ENCODE data around the gene DISC1.

DNA sequence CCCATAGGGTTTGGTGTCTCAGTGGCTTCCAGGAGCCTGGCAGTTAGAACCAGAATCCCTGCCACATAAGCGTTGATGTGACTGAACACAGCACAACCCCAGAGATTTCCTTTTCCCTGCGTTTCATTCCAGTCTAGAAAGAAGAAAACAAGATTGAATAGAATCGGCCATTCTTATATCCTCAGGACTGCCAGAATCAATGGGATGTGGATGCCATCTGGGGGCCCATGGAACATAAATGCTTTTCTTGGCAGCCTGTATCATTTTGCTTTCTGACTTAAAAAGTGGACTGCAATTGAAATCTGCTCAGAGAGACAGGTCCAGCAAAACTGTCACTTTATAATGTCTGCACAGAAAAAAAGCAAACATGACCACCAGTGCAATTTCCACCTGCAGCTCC is 80.3 kb downstream of the DISC1 start:
- TF ChIP-seq CTCF (IDR thresholded peaks at IDR 0.05 in 2 of 3, conservative IDR thresholded peaks at IDR 0.05 in 1 of 3; ENCODE audit: borderline replicate concordance in 1 of 3, insufficient read depth in 1 of 3, low read depth in 2 of 3, low read length in 2 of 3) (no peak), SRF (IDR thresholded peaks at IDR 0.05; ENCODE audit: low read depth) (no peak), EZH2 (IDR thresholded peaks at IDR 0.05) (no peak), POLR2AphosphoS5 (IDR thresholded peaks at IDR 0.05; ENCODE audit: low read depth, low read length) (no peak), EZH2phosphoT487 (IDR thresholded peaks at IDR 0.05; ENCODE audit: borderline replicate concordance) (no peak), SIN3A (IDR thresholded peaks at IDR 0.05; ENCODE audit: low read depth) (no peak), POLR2A (IDR thresholded peaks at IDR 0.05; ENCODE audit: borderline replicate concordance, extremely low read depth, insufficient read depth, insufficient read length) (no peak)
